ENCODE measurements around the gene NPAS1.
A peak's percentile ranks its signal among the peaks of the same experiment; 100 is the strongest.
"Not testable (repeated sequence)": the region's sequence is repeated elsewhere in the genome, so short reads cannot be mapped to it uniquely, and the experiment has no call there.

NPAS1 gene

GRCh38 chr19:47047763-47048405, 28.2 kb downstream of the NPAS1 start:
- DNase-seq (ENCODE audit: low spot score), result peak; percentile 86

GRCh38 chr19:47049307-47049700, 29.7 kb downstream of the NPAS1 start:
- DNase-seq (ENCODE audit: low spot score), result peak; percentile 59

GRCh38 chr19:47050562-47050961, 30.9 kb downstream of the NPAS1 start:
- not testable (repeated sequence) for DNase-seq (ENCODE audit: low spot score)

GRCh38 chr19:47056411-47056810, 36.8 kb downstream of the NPAS1 start:
- no peak for DNase-seq (ENCODE audit: low spot score)

GRCh38 chr19:47057328-47057727, 37.7 kb downstream of the NPAS1 start:
- no peak for DNase-seq (ENCODE audit: low spot score)

- DNase-seq (ENCODE audit: low spot score), result no peak
These were observed 39.0 kb downstream of the NPAS1 start for GRCh38 chr19:47058621-47059022.

GRCh38 chr19:47063874-47064273, 44.2 kb downstream of the NPAS1 start:
- no peak for DNase-seq (ENCODE audit: low spot score)

GRCh38 chr19:47065242-47065641, 45.6 kb downstream of the NPAS1 start:
- no peak for DNase-seq (ENCODE audit: low spot score)

GRCh38 chr19:47066376-47067214, 47.0 kb downstream of the NPAS1 start:
- no peak for DNase-seq (ENCODE audit: low spot score)

- DNase-seq (ENCODE audit: low spot score), result no peak
These were observed 47.7 kb downstream of the NPAS1 start for GRCh38 chr19:47067215-47067847.

GRCh38 chr19:47068246-47068645, 48.6 kb downstream of the NPAS1 start:
- DNase-seq (ENCODE audit: low spot score), result no peak

- DNase-seq (ENCODE audit: low spot score), result no peak
These were observed 49.3 kb downstream of the NPAS1 start for GRCh38 chr19:47068876-47069406.

GRCh38 chr19:47069795-47070194, 50.2 kb downstream of the NPAS1 start:
- DNase-seq (ENCODE audit: low spot score), result no peak

- DNase-seq (ENCODE audit: low spot score), result no peak
These were observed 51.1 kb downstream of the NPAS1 start for GRCh38 chr19:47070756-47071155.

GRCh38 chr19:47071731-47072130, 52.1 kb downstream of the NPAS1 start:
- DNase-seq (ENCODE audit: low spot score), result no peak

- DNase-seq (ENCODE audit: low spot score), result no peak
These were observed 52.7 kb downstream of the NPAS1 start for GRCh38 chr19:47072323-47072722.

- no peak for DNase-seq (ENCODE audit: low spot score)
These were observed 53.9 kb downstream of the NPAS1 start for GRCh38 chr19:47073574-47073973.

GRCh38 chr19:47074621-47075020, 55.0 kb downstream of the NPAS1 start:
- no peak for DNase-seq (ENCODE audit: low spot score)

- DNase-seq (ENCODE audit: low spot score), result no peak
These were observed 55.7 kb downstream of the NPAS1 start for GRCh38 chr19:47075179-47075810.

GRCh38 chr19:47075941-47076340, 56.3 kb downstream of the NPAS1 start:
- DNase-seq (ENCODE audit: low spot score), result peak; percentile 86

GRCh38 chr19:47078351-47078750, 58.7 kb downstream of the NPAS1 start:
- not testable (repeated sequence) for DNase-seq (ENCODE audit: low spot score)

- peak; percentile 30 for DNase-seq (ENCODE audit: low spot score)
These were observed 61.5 kb downstream of the NPAS1 start for GRCh38 chr19:47081095-47081494.
